ENCODE measurements around the gene PAF1. TPM values are rescaled to one million over a fixed set of nuclear protein-coding genes. Genes with fewer than 3 reads are reported as not detected.

Gene PAF1
- total and polyA plus RNA-seq, 4 donors = 13.7 to 29.4 (median 18.9) TPM

GRCh38 chr19:39408392-39409207 is 17.7 kb upstream of the PAF1 start:
- TF ChIP-seq JUND (IDR thresholded peaks at IDR 0.05) = no peak
- TF ChIP-seq FOXA1 (IDR thresholded peaks at IDR 0.05) = no peak
- no peak for TF ChIP-seq HNF4G (IDR thresholded peaks at IDR 0.05)
- no peak for TF ChIP-seq RAD21 (IDR thresholded peaks at IDR 0.05)
- TF ChIP-seq ATF3 (IDR thresholded peaks at IDR 0.05) = no peak
- no peak for TF ChIP-seq HNF4A (conservative IDR thresholded peaks at IDR 0.05)
- TF ChIP-seq CTCF (IDR thresholded peaks at IDR 0.05; ENCODE audit: low read depth, low read length, missing input control) = peak; percentile 1
- no peak for TF ChIP-seq ZBTB33 (IDR thresholded peaks at IDR 0.05)
- Histone ChIP-seq H3K9ac (ENCODE audit: low read depth in 1 of 2, low read length in 2 of 2) (peak overlapping the region; percentile 98 to 99), H3K4me1 (ENCODE audit: control insufficient read depth in 4 of 4, insufficient read depth in 4 of 4, low read length in 3 of 4) (peaks cover 10 to 29% (median 12%) of the 10 kb centered on the region in 4 donors), H3K27ac (ENCODE audit: low read depth in 1 of 2, low read length in 2 of 2) (peak overlapping the region; percentile 89 to 95), H3K36me3 (ENCODE audit: control insufficient read depth in 4 of 4, insufficient read depth in 3 of 4, low read depth in 1 of 4, low read length in 3 of 4) (peaks cover 0 to 9% (median 0%) of the 10 kb centered on the region in 4 donors), H3K27me3 (ENCODE audit: control insufficient read depth in 4 of 4, insufficient read depth in 4 of 4, low read length in 3 of 4) (no peaks in the 10 kb centered on the region), H3K9me3 (ENCODE audit: control insufficient read depth in 4 of 4, low read length in 3 of 4) (no peaks in the 10 kb centered on the region), H3K4me3 (ENCODE audit: low read depth in 1 of 3, low read length in 3 of 3) (peak overlapping the region; percentile 89 to 95 (median 94))
- WGBS = 11% methylated on average over 20 of the region's 20 CpGs
- no peak for DNase-seq (ENCODE audit: low spot score)

GRCh38 chr19:39407660-39408391 is 16.9 kb upstream of the PAF1 start:
- Histone ChIP-seq H3K27me3 (ENCODE audit: control insufficient read depth in 4 of 4, insufficient read depth in 4 of 4, low read length in 3 of 4) (no peaks in the 10 kb centered on the region), H3K9me3 (ENCODE audit: control insufficient read depth in 4 of 4, low read length in 3 of 4) (no peaks in the 10 kb centered on the region), H3K4me3 (ENCODE audit: low read depth in 1 of 3, low read length in 3 of 3) (peak overlapping the region; percentile 89 to 95 (median 94)), H3K36me3 (ENCODE audit: control insufficient read depth in 4 of 4, insufficient read depth in 3 of 4, low read depth in 1 of 4, low read length in 3 of 4) (peaks cover 0 to 9% (median 0%) of the 10 kb centered on the region in 4 donors), H3K4me1 (ENCODE audit: control insufficient read depth in 4 of 4, insufficient read depth in 4 of 4, low read length in 3 of 4) (peaks cover 7 to 28% (median 12%) of the 10 kb centered on the region in 4 donors), H3K9ac (ENCODE audit: low read depth in 1 of 2, low read length in 2 of 2) (peak overlapping the region; percentile 98 to 99), H3K27ac (ENCODE audit: low read depth in 1 of 2, low read length in 2 of 2) (peak overlapping the region; percentile 89 to 95)
- no peak for DNase-seq (ENCODE audit: low spot score)
- WGBS = 5% methylated on average over 40 of the region's 40 CpGs
- peak; percentile 3 for TF ChIP-seq NR2F2 (IDR thresholded peaks at IDR 0.05)
- peak in 1 of 2 donors; percentile 5 for TF ChIP-seq RXRA (IDR thresholded peaks at IDR 0.05)
- TF ChIP-seq CTCF (IDR thresholded peaks at IDR 0.05; ENCODE audit: low read depth, low read length, missing input control) = no peak

Measured in liver (tissue), 9 donors.